Measurements from ENCODE around the gene PRKCE.

The PRKCE gene

DNA sequence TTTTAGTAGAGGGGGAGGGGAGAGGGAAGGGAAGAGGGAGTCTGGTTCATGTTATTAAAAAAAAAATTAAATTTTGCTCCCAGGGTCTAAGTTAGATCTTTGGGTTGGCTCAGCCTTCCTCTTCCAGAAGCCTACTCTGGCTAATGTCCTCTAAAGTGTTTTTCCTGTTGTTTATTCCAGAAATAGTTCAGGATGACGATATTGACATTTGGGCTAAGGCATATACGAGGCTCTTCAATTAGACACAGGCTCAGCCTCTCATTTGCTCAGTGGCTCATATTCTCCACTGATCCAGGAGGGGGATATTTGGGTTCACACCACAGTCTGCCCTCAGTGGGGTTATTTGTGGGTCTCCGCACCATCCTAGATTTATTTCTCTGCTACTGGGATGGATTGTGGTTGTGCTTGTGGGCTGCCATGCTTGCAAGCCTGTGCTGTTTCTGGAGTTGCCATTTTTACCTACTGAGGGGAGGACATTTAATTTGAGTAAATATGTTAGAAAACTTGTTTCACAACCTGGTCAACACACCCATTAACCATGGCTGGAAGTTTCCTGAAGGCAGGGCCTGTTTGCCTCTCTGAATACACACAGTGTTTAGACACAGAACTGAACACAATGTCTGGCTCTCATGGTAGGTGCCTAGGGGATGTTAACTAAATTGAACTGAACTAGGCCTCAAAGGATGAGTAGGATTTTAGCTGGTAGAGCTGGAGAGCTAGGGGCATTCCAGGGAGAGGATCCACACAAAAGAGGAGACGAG is 388.2 kb downstream of the PRKCE start:
- H3K9me3 ChIP-seq (ENCODE audit: low read length) = no peaks in the 10 kb centered on the region
- H3K4me3 ChIP-seq (ENCODE audit: low read depth in 1 of 2, low read length in 2 of 2) = no peak overlapping the region
- H3K9ac ChIP-seq (ENCODE audit: low read length) = no peak overlapping the region
- H3K27ac ChIP-seq (ENCODE audit: low read depth, low read length) = no peak overlapping the region
- H3K4me1 ChIP-seq (ENCODE audit: insufficient read depth, low read length) = peaks cover 6% of the 10 kb centered on the region
- no peaks in the 10 kb centered on the region for H3K36me3 ChIP-seq (ENCODE audit: insufficient read depth, low read length)
- no peaks in the 10 kb centered on the region for H3K27me3 ChIP-seq (ENCODE audit: control insufficient read depth in 1 of 2, insufficient read depth in 2 of 2, low read length in 2 of 2)

DNA sequence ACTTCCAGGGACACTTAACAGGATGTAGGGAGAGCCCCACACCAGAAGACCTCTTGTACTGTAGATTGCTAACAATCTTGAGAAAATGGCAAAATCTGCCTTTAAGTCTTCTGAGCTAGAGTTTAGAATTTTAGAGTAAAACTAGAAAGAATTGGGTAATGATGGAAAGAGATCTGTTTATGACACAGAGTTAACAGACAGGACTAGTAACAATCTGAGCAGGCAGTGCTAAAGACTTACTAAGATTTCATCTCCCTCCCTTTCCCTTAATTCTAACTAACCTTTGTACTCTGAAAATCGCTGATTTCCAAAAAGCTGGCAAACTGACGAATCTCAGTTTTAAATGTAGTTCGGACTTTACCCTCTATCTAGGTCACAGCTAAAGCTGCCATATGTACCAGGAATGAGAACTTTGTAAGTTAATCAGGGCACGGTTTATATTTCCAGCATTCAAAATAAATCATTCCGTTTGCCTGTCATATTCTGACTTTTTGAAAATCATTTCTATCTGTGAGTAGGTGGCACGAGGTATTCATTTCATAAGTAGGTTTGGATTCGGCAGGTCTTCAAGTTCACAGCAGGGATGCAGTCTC is 389.2 kb downstream of the PRKCE start:
- no peaks in the 10 kb centered on the region for H3K36me3 ChIP-seq (ENCODE audit: insufficient read depth, low read length)
- H3K4me1 ChIP-seq (ENCODE audit: insufficient read depth, low read length) = peaks cover 6% of the 10 kb centered on the region
- no peak overlapping the region for H3K9ac ChIP-seq (ENCODE audit: low read length)
- no peaks in the 10 kb centered on the region for H3K9me3 ChIP-seq (ENCODE audit: low read length)
- H3K27ac ChIP-seq (ENCODE audit: low read depth, low read length) = no peak overlapping the region
- H3K27me3 ChIP-seq (ENCODE audit: control insufficient read depth in 1 of 2, insufficient read depth in 2 of 2, low read length in 2 of 2) = no peaks in the 10 kb centered on the region
- H3K4me3 ChIP-seq (ENCODE audit: low read depth in 1 of 2, low read length in 2 of 2) = no peak overlapping the region

DNA sequence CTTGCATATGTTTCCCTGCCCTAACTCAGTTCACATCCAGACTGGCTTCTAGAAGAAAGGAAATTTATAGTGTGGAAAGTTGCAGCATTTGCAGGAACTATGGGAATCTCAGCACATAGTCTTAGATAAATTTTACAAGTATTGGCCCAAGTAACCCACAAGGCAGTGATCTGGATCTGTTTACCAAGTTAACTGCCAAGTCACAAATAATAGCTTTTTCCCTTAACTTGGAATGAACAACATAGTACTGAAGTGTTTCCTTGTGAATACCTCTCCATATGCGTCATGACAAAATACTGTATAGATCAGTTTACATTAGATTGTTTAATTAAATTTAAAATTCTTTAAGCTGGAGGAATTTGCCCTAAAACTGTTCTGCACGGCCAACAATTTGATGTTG is 390.0 kb downstream of the PRKCE start:
- H3K36me3 ChIP-seq (ENCODE audit: insufficient read depth, low read length) = no peaks in the 10 kb centered on the region

DNA sequence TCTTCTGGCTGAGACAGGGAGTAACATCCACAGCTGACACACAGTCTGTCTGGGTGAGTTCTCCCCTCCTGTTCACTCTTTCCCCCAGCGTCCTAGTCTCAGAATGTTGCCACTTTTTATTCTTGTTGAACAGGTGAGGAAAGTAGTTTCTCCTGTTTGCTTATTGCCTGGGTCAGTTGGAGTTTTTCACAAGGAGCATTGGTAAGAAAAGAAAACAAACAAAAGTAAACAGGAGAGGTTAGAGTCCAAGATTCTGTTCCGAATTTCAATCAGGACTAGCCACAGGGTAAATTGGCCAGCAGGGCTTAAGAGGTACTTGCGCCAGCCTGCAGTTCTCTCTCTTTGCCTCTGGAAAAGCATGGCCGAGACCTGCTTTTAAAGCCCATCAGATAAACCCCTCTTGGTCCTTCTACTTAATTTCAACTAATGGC is 390.7 kb downstream of the PRKCE start:
- Histone ChIP-seq H3K4me1 (ENCODE audit: insufficient read depth, low read length) (peaks cover 6% of the 10 kb centered on the region), H3K27ac (ENCODE audit: low read depth, low read length) (no peak overlapping the region), H3K36me3 (ENCODE audit: insufficient read depth, low read length) (peaks cover 3% of the 10 kb centered on the region), H3K4me3 (ENCODE audit: low read depth in 1 of 2, low read length in 2 of 2) (no peak overlapping the region), H3K9ac (ENCODE audit: low read length) (no peak overlapping the region), H3K9me3 (ENCODE audit: low read length) (no peaks in the 10 kb centered on the region), H3K27me3 (ENCODE audit: control insufficient read depth in 1 of 2, insufficient read depth in 2 of 2, low read length in 2 of 2) (no peaks in the 10 kb centered on the region)

More for the DNA sequence above, 390.0 kb downstream of the PRKCE start:
- Histone ChIP-seq H3K9ac (ENCODE audit: low read length) (no peak overlapping the region), H3K4me1 (ENCODE audit: insufficient read depth, low read length) (peaks cover 6% of the 10 kb centered on the region), H3K27ac (ENCODE audit: low read depth, low read length) (no peak overlapping the region), H3K4me3 (ENCODE audit: low read depth in 1 of 2, low read length in 2 of 2) (no peak overlapping the region), H3K27me3 (ENCODE audit: control insufficient read depth in 1 of 2, insufficient read depth in 2 of 2, low read length in 2 of 2) (no peaks in the 10 kb centered on the region), H3K9me3 (ENCODE audit: low read length) (no peaks in the 10 kb centered on the region)

DNA sequence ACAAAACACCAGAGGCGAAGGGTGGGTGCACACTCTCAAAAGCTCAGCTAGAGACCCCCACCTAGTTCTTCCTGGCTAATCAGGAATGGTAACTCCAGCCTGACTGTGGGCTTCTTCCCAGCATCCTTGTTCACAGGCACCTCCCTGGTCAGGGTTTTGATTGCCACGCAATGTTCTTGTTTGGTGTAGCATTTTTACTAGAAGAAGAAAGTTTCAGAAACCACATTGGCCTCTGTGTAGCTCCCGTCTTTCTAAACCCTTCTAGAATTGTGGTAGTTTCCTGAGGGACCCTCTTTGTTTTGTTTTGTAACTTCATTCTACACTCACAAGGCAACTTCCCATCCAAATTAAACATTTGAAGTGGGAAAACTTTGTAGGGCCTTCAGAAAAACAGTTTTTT is 391.2 kb downstream of the PRKCE start:
- Histone ChIP-seq H3K9me3 (ENCODE audit: low read length) (no peaks in the 10 kb centered on the region), H3K27ac (ENCODE audit: low read depth, low read length) (no peak overlapping the region), H3K4me3 (ENCODE audit: low read depth in 1 of 2, low read length in 2 of 2) (no peak overlapping the region), H3K9ac (ENCODE audit: low read length) (no peak overlapping the region), H3K27me3 (ENCODE audit: control insufficient read depth in 1 of 2, insufficient read depth in 2 of 2, low read length in 2 of 2) (no peaks in the 10 kb centered on the region), H3K36me3 (ENCODE audit: insufficient read depth, low read length) (peaks cover 5% of the 10 kb centered on the region), H3K4me1 (ENCODE audit: insufficient read depth, low read length) (peaks cover 6% of the 10 kb centered on the region)

DNA sequence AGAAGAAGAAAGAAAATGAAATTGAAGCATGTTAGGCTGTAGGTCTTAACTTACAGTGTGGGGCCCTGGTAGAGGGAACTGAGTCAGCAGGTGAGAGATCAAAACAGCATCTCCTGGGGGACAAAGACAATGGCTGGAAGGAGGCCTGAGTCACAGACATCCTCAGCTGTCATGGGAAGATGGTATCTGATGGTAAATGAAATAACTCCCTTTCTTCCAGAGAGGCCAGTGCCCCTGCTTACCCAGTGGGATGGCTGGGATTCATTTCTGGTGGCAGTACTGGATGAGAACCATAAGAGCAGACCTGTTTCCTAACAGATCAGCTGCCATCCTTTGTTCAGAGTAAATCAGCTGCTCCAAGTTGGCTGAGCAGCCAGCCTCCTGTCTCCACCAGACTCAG is 394.4 kb downstream of the PRKCE start:
- Histone ChIP-seq H3K9me3 (ENCODE audit: low read length) (no peaks in the 10 kb centered on the region), H3K36me3 (ENCODE audit: insufficient read depth, low read length) (peaks cover 9% of the 10 kb centered on the region), H3K27ac (ENCODE audit: low read depth, low read length) (no peak overlapping the region), H3K4me1 (ENCODE audit: insufficient read depth, low read length) (no peaks in the 10 kb centered on the region), H3K27me3 (ENCODE audit: control insufficient read depth in 1 of 2, insufficient read depth in 2 of 2, low read length in 2 of 2) (no peaks in the 10 kb centered on the region), H3K9ac (ENCODE audit: low read length) (no peak overlapping the region), H3K4me3 (ENCODE audit: low read depth in 1 of 2, low read length in 2 of 2) (no peak overlapping the region)

DNA sequence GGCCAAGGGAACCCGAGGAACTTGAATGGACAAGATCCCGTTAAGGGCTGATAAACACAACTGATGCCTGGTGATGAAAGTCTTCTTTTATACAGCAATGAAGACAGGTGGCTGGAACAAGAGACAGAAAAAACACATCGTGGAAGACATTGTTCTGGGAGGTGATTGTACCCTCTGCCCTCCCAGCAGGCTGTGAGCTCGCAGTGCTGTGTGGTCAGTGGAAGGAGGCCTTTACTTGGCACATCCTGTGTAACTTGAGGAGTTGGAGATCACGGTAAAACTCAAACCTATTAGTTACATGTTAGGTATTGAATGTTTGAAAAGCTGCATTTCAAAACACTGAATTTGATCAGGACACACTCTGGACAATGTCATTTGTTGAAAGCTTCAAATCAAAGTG is 395.8 kb downstream of the PRKCE start:
- Histone ChIP-seq H3K27me3 (ENCODE audit: control insufficient read depth in 1 of 2, insufficient read depth in 2 of 2, low read length in 2 of 2) (no peaks in the 10 kb centered on the region), H3K9me3 (ENCODE audit: low read length) (no peaks in the 10 kb centered on the region), H3K4me1 (ENCODE audit: insufficient read depth, low read length) (no peaks in the 10 kb centered on the region), H3K4me3 (ENCODE audit: low read depth in 1 of 2, low read length in 2 of 2) (no peak overlapping the region), H3K36me3 (ENCODE audit: insufficient read depth, low read length) (peaks cover 15% of the 10 kb centered on the region), H3K27ac (ENCODE audit: low read depth, low read length) (no peak overlapping the region), H3K9ac (ENCODE audit: low read length) (no peak overlapping the region)

DNA sequence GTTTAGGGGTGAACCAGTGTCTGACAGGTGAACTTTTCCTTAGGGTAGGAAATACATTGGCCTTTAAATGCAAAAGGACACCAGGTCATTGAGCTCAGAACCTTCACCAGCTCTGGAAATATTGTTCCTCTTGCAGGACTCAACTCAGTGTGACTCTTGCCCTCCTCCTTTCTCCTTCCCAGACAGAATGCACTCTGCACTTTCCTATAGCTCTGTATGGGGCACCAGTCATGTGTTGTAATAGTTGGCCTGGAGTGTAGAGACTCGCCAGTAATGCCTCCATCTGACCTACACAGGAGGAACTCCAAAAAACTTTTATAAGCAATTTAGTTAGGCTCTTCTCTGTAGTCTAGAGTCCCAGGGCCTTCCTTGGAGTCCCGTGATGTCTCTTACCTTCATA is 397.2 kb downstream of the PRKCE start:
- Histone ChIP-seq H3K27me3 (ENCODE audit: control insufficient read depth in 1 of 2, insufficient read depth in 2 of 2, low read length in 2 of 2) (no peaks in the 10 kb centered on the region), H3K9ac (ENCODE audit: low read length) (no peak overlapping the region), H3K9me3 (ENCODE audit: low read length) (no peaks in the 10 kb centered on the region), H3K4me3 (ENCODE audit: low read depth in 1 of 2, low read length in 2 of 2) (no peak overlapping the region), H3K4me1 (ENCODE audit: insufficient read depth, low read length) (no peaks in the 10 kb centered on the region), H3K27ac (ENCODE audit: low read depth, low read length) (no peak overlapping the region), H3K36me3 (ENCODE audit: insufficient read depth, low read length) (peaks cover 15% of the 10 kb centered on the region)

DNA sequence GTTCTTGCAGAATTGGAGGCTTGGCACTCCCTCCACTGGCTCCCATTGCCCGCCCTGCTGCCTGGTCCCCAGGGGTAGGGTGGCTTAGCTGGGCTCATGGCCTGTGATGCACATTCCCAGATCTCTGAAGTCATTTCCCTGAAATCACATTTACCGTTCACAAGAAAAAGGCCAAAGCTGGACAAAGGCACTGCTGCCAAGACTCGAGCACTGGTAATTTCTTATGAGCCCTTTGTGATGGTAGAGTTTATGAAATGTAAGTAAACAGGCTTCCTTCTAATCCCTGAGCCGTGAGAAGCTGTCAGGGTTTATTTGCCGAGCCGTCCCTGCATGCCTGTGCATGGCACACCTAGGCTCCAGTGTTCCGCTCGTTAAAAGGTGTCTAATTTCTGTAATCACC is 398.6 kb downstream of the PRKCE start:
- no peaks in the 10 kb centered on the region for H3K4me1 ChIP-seq (ENCODE audit: insufficient read depth, low read length)
- H3K9ac ChIP-seq (ENCODE audit: low read length) = no peak overlapping the region
- H3K9me3 ChIP-seq (ENCODE audit: low read length) = no peaks in the 10 kb centered on the region
- peaks cover 15% of the 10 kb centered on the region for H3K36me3 ChIP-seq (ENCODE audit: insufficient read depth, low read length)
- no peaks in the 10 kb centered on the region for H3K27me3 ChIP-seq (ENCODE audit: control insufficient read depth in 1 of 2, insufficient read depth in 2 of 2, low read length in 2 of 2)
- H3K27ac ChIP-seq (ENCODE audit: low read depth, low read length) = no peak overlapping the region
- H3K4me3 ChIP-seq (ENCODE audit: low read depth in 1 of 2, low read length in 2 of 2) = no peak overlapping the region

DNA sequence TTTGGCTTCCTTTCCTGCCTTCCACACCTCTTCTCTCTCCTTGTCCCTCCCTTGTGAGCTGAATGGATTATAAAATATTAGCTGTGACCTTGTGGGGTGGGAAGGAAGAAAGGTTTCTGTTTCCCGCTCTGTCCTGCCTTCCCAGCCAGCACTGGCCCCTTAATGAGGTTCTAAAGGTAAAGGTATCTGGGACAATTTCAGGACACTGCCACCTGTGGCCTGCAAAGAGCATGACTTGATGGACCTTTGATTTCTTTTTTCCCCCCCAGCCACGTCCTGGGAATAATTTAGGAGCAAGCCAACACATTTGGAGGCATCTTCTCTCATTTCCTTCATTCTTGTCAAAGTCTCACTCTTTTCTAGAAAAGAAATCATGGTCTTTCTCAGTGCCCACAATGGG is 399.0 kb downstream of the PRKCE start:
- Histone ChIP-seq H3K9me3 (ENCODE audit: low read length) (no peaks in the 10 kb centered on the region), H3K4me3 (ENCODE audit: low read depth in 1 of 2, low read length in 2 of 2) (no peak overlapping the region), H3K27me3 (ENCODE audit: control insufficient read depth in 1 of 2, insufficient read depth in 2 of 2, low read length in 2 of 2) (no peaks in the 10 kb centered on the region), H3K27ac (ENCODE audit: low read depth, low read length) (no peak overlapping the region), H3K36me3 (ENCODE audit: insufficient read depth, low read length) (peaks cover 15% of the 10 kb centered on the region), H3K4me1 (ENCODE audit: insufficient read depth, low read length) (no peaks in the 10 kb centered on the region), H3K9ac (ENCODE audit: low read length) (no peak overlapping the region)

DNA sequence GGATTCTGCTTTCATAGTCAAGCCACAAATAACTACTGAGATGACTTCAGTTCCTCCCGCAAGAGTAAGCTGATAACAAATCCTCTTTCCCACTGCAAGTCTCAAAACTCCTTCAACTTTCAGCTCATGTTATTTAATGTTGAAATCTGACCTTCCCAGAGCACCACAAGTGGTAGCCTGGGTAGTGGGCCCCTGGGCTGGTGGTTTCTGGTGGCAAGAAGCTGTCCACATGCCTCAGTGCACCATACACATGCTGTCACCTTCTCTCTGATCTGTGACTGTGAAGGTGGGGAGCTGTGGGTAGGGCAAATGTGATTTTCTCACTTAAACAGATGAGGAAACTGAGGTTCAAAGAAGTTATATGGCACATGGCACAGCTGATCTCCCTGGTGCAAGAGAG is 399.6 kb downstream of the PRKCE start:
- Histone ChIP-seq H3K9me3 (ENCODE audit: low read length) (no peaks in the 10 kb centered on the region), H3K27ac (ENCODE audit: low read depth, low read length) (no peak overlapping the region), H3K36me3 (ENCODE audit: insufficient read depth, low read length) (peaks cover 15% of the 10 kb centered on the region), H3K27me3 (ENCODE audit: control insufficient read depth in 1 of 2, insufficient read depth in 2 of 2, low read length in 2 of 2) (no peaks in the 10 kb centered on the region), H3K4me3 (ENCODE audit: low read depth in 1 of 2, low read length in 2 of 2) (no peak overlapping the region), H3K9ac (ENCODE audit: low read length) (no peak overlapping the region), H3K4me1 (ENCODE audit: insufficient read depth, low read length) (no peaks in the 10 kb centered on the region)

DNA sequence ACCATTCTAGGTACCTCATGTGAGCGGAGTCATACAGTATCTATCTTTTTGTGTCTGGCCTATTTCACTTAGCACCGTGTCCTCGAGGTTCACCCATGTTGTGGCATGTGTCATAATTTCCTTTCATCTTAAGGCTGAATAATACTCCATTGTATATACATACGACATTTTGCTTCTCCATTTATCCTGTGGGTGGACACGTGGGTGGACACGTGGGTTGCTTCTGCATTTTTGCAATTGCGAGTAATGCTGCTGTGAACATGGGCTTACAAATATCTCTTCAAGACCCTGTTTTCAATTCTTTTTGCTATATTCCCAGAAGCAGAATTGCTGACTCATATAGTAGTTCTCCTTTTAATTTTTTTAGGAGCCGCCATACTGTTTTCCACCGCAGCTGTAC is 402.1 kb downstream of the PRKCE start:
- Histone ChIP-seq H3K9ac (ENCODE audit: low read length) (no peak overlapping the region), H3K27me3 (ENCODE audit: control insufficient read depth in 1 of 2, insufficient read depth in 2 of 2, low read length in 2 of 2) (no peaks in the 10 kb centered on the region), H3K4me1 (ENCODE audit: insufficient read depth, low read length) (no peaks in the 10 kb centered on the region), H3K27ac (ENCODE audit: low read depth, low read length) (no peak overlapping the region), H3K4me3 (ENCODE audit: low read depth in 1 of 2, low read length in 2 of 2) (no peak overlapping the region), H3K9me3 (ENCODE audit: low read length) (no peaks in the 10 kb centered on the region), H3K36me3 (ENCODE audit: insufficient read depth, low read length) (peaks cover 10% of the 10 kb centered on the region)

Measured in muscle layer of colon (tissue), 2 donors.